ENCODE data around the gene DBN1. TPM values are rescaled to one million over a fixed set of nuclear protein-coding genes. Genes with fewer than 3 reads are reported as not detected.

Gene DBN1
- polyA plus RNA-seq, 1 experiment: 164 TPM

- H3K9me3 ChIP-seq (ENCODE audit: control insufficient read depth, insufficient read depth, low read length): no peaks in the 10 kb centered on the region
- peak within 1 kb of the TSS; percentile 85 for H3K27ac ChIP-seq (ENCODE audit: low read depth, low read length)
- H3K4me3 ChIP-seq (ENCODE audit: low read depth, low read length): peak within 1 kb of the TSS; percentile 97
- TF ChIP-seq CTCF (IDR thresholded peaks at IDR 0.05; ENCODE audit: low read depth, low read length): 0 out of 2 replicates have a peak, but pooled peaks have one; percentile 11
- no peaks in the 10 kb centered on the region for H3K27me3 ChIP-seq (ENCODE audit: control insufficient read depth, insufficient read depth, low read length)
- CTCF ChIA-PET: interaction anchor here (1.3 to 5.2 kb wide), 2 partner anchors 15 to 90 kb away, joined by 3 to 40 read pairs; no protein-coding TSS in a partner anchor
- DNase-seq (ENCODE audit: low read depth, low spot score): peak; percentile 98
- POLR2A ChIA-PET: interaction anchor here (0.6 to 2.7 kb wide), 12 partner anchors 9 to 188 kb away, joined by 3 to 20 read pairs (median 5); partner anchors contain the start of genes PDLIM7 and TMED9
These were observed 43.5 kb upstream of the DBN1 start, which contains the start of gene DDX41 for GRCh38 chr5:177516601-177517568. TSS of gene DDX41 (minus strand) at chr5:177516961. CDS start at chr5:177516945, 16 bp downstream.

- TF ChIP-seq CTCF (IDR thresholded peaks at IDR 0.05; ENCODE audit: low read depth, low read length): no peak
- no peak overlapping the region for H3K27ac ChIP-seq (ENCODE audit: low read depth, low read length)
- CTCF ChIA-PET: interaction anchor here (0.6 to 5.2 kb wide), 3 partner anchors 9 to 92 kb away, joined by 3 to 40 read pairs (median 5); no protein-coding TSS in a partner anchor
- no peak for DNase-seq (ENCODE audit: low read depth, low spot score)
- peak overlapping the region; percentile 97 for H3K4me3 ChIP-seq (ENCODE audit: low read depth, low read length)
- POLR2A ChIA-PET: interaction anchor here (0.6 to 2.7 kb wide), 7 partner anchors 7 to 81 kb away, joined by 3 to 20 read pairs (median 4); partner anchors contain the start of genes PDLIM7 and TMED9
- H3K27me3 ChIP-seq (ENCODE audit: control insufficient read depth, insufficient read depth, low read length): no peaks in the 10 kb centered on the region
- no peaks in the 10 kb centered on the region for H3K9me3 ChIP-seq (ENCODE audit: control insufficient read depth, insufficient read depth, low read length)
These were observed 42.1 kb upstream of the DBN1 start for GRCh38 chr5:177515580-177515979.

GRCh38 chr5:177514541-177514940, 41.1 kb upstream of the DBN1 start:
- POLR2A ChIA-PET: no interaction called here
- TF ChIP-seq CTCF (IDR thresholded peaks at IDR 0.05; ENCODE audit: low read depth, low read length): no peak
- no peak for DNase-seq (ENCODE audit: low read depth, low spot score)
- Histone ChIP-seq H3K27me3 (ENCODE audit: control insufficient read depth, insufficient read depth, low read length) (no peaks in the 10 kb centered on the region), H3K9me3 (ENCODE audit: control insufficient read depth, insufficient read depth, low read length) (no peaks in the 10 kb centered on the region), H3K4me3 (ENCODE audit: low read depth, low read length) (no peak overlapping the region), H3K27ac (ENCODE audit: low read depth, low read length) (no peak overlapping the region)
- CTCF ChIA-PET: interaction anchor here (1.2 to 5.2 kb wide), 2 partner anchors 13 to 124 kb away, joined by 3 to 40 read pairs; no protein-coding TSS in a partner anchor

- Histone ChIP-seq H3K9me3 (ENCODE audit: control insufficient read depth, insufficient read depth, low read length) (no peaks in the 10 kb centered on the region), H3K27ac (ENCODE audit: low read depth, low read length) (no peak overlapping the region), H3K27me3 (ENCODE audit: control insufficient read depth, insufficient read depth, low read length) (no peaks in the 10 kb centered on the region), H3K4me3 (ENCODE audit: low read depth, low read length) (no peak overlapping the region)
- CTCF ChIA-PET: interaction anchor here (5.2 kb wide), 1 partner anchor 12 kb away, joined by 40 read pairs; no protein-coding TSS in a partner anchor
- no peak for DNase-seq (ENCODE audit: low read depth, low spot score)
- POLR2A ChIA-PET: no interaction called here
- no peak for TF ChIP-seq CTCF (IDR thresholded peaks at IDR 0.05; ENCODE audit: low read depth, low read length)
These were observed 40.1 kb upstream of the DBN1 start for GRCh38 chr5:177513500-177513899.
